HEK293 (cell line): ENCODE measurements around the gene CARD8.

Source experiments
- CTCF ChIA-PET: fragments of 350-600 bp; formaldehyde crosslinking; extraction: SDS; loops from one replicate; lab custom pipeline; 2021; ENCODE audit warnings: antibody characterized with exemption; lab: Yijun Ruan, JAX
- POLR2A ChIA-PET: fragments of 300-600 bp; formaldehyde crosslinking; extraction: SDS; loops from one replicate; lab custom pipeline; 2020; ENCODE audit warnings: antibody characterized with exemption, inconsistent platforms; lab: Yijun Ruan, JAX
- H3K27ac ChIP-seq: fragments of 200-500 bp; sonication (Bioruptor generic); 2 replicates; pipeline ENCODE4 v1.5.1; 2014; ENCODE audit warnings: low read depth, low read length, control low read depth, inconsistent platforms; ENCODE audit errors: extremely low read depth
- H3K36me3 ChIP-seq, 2 experiments: fragments of 200-500 bp in 1 of 2; sonication (Bioruptor generic) in 1 of 2; 1 replicate in 1 of 2; 2 replicates in 1 of 2; pipeline ENCODE4 v1.5.1; 2014 to 2017; ENCODE audit warnings: inconsistent platforms in 2 of 2, low read length in 2 of 2; ENCODE audit not compliant: control insufficient read depth in 2 of 2, insufficient read depth in 1 of 2
- H3K4me1 ChIP-seq: fragments of 200-500 bp; sonication (Bioruptor generic); 2 replicates; pipeline ENCODE4 v1.5.1; 2014; ENCODE audit warnings: mild to moderate bottlenecking, low read length, inconsistent platforms; ENCODE audit not compliant: control insufficient read depth, insufficient read depth
- H3K4me3 ChIP-seq: 2 replicates; pipeline ENCODE4 v1.5.1; 2011; ENCODE audit warnings: low read depth, mild to moderate bottlenecking, control low read depth, low read length, moderate library complexity
- H3K9me3 ChIP-seq: fragments of 200-500 bp; sonication (Bioruptor generic); 2 replicates; pipeline ENCODE4 v1.5.1; 2014; ENCODE audit warnings: low read depth, low read length, inconsistent platforms; ENCODE audit not compliant: control insufficient read depth, insufficient read depth
- SP2 ChIP-seq: fragments of 450-650 bp; formaldehyde crosslinking; IDR thresholded peaks from 2 replicates; pipeline ENCODE4 v1.5.1; 2016; ENCODE audit warnings: missing biosample characterization, missing genetic modification characterization
- ZNF155 ChIP-seq: fragments of 450-650 bp; formaldehyde crosslinking; IDR thresholded peaks from 2 replicates; pipeline ENCODE4 v1.5.1; 2016; ENCODE audit warnings: missing biosample characterization, missing genetic modification characterization
- ZNF266 ChIP-seq: fragments of 450-650 bp; formaldehyde crosslinking; IDR thresholded peaks from 2 replicates; pipeline ENCODE4 v1.5.1; 2016; ENCODE audit warnings: missing biosample characterization, missing genetic modification characterization, low read depth
- ZNF426 ChIP-seq: fragments of 450-650 bp; formaldehyde crosslinking; IDR thresholded peaks from 2 replicates; pipeline ENCODE4 v1.5.1; 2017; ENCODE audit warnings: missing biosample characterization, missing genetic modification characterization, mild to moderate bottlenecking, inconsistent platforms, moderate library complexity
- ZNF544 ChIP-seq: fragments of 450-650 bp; formaldehyde crosslinking; IDR thresholded peaks from 2 replicates; pipeline ENCODE4 v1.5.0; 2017; ENCODE audit warnings: missing biosample characterization, missing genetic modification characterization
- ZNF549 ChIP-seq: fragments of 450-650 bp; IDR thresholded peaks from 2 replicates; pipeline ENCODE4 v1.5.1; 2018; ENCODE audit warnings: missing biosample characterization, missing genetic modification characterization, mild to moderate bottlenecking, inconsistent platforms, moderate library complexity
- ZNF561 ChIP-seq: fragments of 450-650 bp; IDR thresholded peaks from 2 replicates; pipeline ENCODE4 v1.5.1; 2018; ENCODE audit warnings: missing biosample characterization, missing genetic modification characterization, borderline replicate concordance
- ZNF639 ChIP-seq: fragments of 450-650 bp; formaldehyde crosslinking; IDR thresholded peaks from 2 replicates; pipeline ENCODE4 v1.5.1; 2016; ENCODE audit warnings: missing biosample characterization, missing genetic modification characterization
- ZNF768 ChIP-seq: fragments of 450-650 bp; formaldehyde crosslinking; IDR thresholded peaks from 2 replicates; pipeline ENCODE4 v1.5.1; 2018; ENCODE audit warnings: missing biosample characterization, mild to moderate bottlenecking, missing genetic modification characterization
- ZNF776 ChIP-seq: fragments of 450-650 bp; formaldehyde crosslinking; IDR thresholded peaks from 2 replicates; pipeline ENCODE4 v1.5.0; 2017; ENCODE audit warnings: missing biosample characterization, missing genetic modification characterization, borderline replicate concordance
- ZSCAN5A ChIP-seq: fragments of 450-650 bp; formaldehyde crosslinking; IDR thresholded peaks from 2 replicates; pipeline ENCODE4 v1.5.1; 2016; ENCODE audit warnings: missing biosample characterization, missing genetic modification characterization
- TF ChIP-seq, protein P1 (sequence below): fragments of 450-650 bp; formaldehyde crosslinking; IDR thresholded peaks from 2 replicates; pipeline ENCODE4 v1.5.1; 2016; ENCODE audit warnings: missing biosample characterization, missing genetic modification characterization
- TF ChIP-seq, protein P2 (sequence below): fragments of 450-650 bp; formaldehyde crosslinking; conservative IDR thresholded peaks from 2 replicates; pipeline ENCODE4 v1.5.1; 2016; ENCODE audit warnings: low read depth, missing biosample characterization, missing genetic modification characterization

CARD8 gene

GRCh38 chr19:48284896-48285295 is 29.2 kb upstream of the CARD8 start:
- H3K27ac ChIP-seq = no peak overlapping the region
- no peaks in the 10 kb centered on the region; a peak in 1 of 3 replicates for H3K36me3 ChIP-seq
- CTCF ChIA-PET = interaction anchor here (1.1 kb wide), 1 partner anchor 13 kb away, joined by 3 read pairs; no protein-coding TSS in a partner anchor
- H3K9me3 ChIP-seq = no peaks in the 10 kb centered on the region
- TF ChIP-seq ZNF561 (tag by site-specific recombination) (no peak), ZNF549 (tag by site-specific recombination) (no peak), ZNF544 (tag by site-specific recombination) (no peak)
- no peaks in the 10 kb centered on the region for H3K4me1 ChIP-seq
- no peak overlapping the region for H3K4me3 ChIP-seq
- POLR2A ChIA-PET = interaction anchor here (0.6 kb wide), 1 partner anchor 18 kb away, joined by 3 read pairs; no protein-coding TSS in a partner anchor

- no peak overlapping the region for H3K27ac ChIP-seq
- TF ChIP-seq ZNF155 (tag by site-specific recombination) (no peak), SP2 (tag by site-specific recombination) (no peak), ZNF776 (tag by site-specific recombination) (no peak), ZNF426 (no peak), ZNF266 (no peak), ZSCAN5A (tag by site-specific recombination) (no peak), ZNF768 (tag by site-specific recombination) (no peak)
- TF ChIP-seq, protein P1, sequence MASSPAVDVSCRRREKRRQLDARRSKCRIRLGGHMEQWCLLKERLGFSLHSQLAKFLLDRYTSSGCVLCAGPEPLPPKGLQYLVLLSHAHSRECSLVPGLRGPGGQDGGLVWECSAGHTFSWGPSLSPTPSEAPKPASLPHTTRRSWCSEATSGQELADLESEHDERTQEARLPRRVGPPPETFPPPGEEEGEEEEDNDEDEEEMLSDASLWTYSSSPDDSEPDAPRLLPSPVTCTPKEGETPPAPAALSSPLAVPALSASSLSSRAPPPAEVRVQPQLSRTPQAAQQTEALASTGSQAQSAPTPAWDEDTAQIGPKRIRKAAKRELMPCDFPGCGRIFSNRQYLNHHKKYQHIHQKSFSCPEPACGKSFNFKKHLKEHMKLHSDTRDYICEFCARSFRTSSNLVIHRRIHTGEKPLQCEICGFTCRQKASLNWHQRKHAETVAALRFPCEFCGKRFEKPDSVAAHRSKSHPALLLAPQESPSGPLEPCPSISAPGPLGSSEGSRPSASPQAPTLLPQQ (tag by site-specific recombination) = no peak
- TF ChIP-seq, protein P2, sequence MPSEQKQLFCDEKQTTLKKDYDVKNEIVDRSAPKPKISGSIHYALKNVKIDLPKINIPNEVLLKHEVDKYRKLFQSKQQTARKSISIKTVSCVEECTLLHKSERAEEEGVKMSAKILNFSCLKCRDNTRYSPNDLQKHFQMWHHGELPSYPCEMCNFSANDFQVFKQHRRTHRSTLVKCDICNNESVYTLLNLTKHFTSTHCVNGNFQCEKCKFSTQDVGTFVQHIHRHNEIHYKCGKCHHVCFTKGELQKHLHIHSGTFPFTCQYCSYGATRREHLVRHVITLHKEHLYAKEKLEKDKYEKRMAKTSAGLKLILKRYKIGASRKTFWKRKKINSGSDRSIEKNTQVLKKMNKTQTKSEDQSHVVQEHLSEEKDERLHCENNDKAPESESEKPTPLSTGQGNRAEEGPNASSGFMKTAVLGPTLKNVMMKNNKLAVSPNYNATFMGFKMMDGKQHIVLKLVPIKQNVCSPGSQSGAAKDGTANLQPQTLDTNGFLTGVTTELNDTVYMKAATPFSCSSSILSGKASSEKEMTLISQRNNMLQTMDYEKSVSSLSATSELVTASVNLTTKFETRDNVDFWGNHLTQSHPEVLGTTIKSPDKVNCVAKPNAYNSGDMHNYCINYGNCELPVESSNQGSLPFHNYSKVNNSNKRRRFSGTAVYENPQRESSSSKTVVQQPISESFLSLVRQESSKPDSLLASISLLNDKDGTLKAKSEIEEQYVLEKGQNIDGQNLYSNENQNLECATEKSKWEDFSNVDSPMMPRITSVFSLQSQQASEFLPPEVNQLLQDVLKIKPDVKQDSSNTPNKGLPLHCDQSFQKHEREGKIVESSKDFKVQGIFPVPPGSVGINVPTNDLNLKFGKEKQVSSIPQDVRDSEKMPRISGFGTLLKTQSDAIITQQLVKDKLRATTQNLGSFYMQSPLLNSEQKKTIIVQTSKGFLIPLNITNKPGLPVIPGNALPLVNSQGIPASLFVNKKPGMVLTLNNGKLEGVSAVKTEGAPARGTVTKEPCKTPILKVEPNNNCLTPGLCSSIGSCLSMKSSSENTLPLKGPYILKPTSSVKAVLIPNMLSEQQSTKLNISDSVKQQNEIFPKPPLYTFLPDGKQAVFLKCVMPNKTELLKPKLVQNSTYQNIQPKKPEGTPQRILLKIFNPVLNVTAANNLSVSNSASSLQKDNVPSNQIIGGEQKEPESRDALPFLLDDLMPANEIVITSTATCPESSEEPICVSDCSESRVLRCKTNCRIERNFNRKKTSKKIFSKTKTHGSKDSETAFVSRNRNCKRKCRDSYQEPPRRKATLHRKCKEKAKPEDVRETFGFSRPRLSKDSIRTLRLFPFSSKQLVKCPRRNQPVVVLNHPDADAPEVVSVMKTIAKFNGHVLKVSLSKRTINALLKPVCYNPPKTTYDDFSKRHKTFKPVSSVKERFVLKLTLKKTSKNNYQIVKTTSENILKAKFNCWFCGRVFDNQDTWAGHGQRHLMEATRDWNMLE (tag by site-specific recombination) = no peak
- TF ChIP-seq, all 188 proteins: peak for 0
- POLR2A ChIA-PET = no interaction called here
- H3K4me3 ChIP-seq = no peak overlapping the region
- H3K9me3 ChIP-seq = no peaks in the 10 kb centered on the region
- H3K4me1 ChIP-seq = no peaks in the 10 kb centered on the region
- no peaks in the 10 kb centered on the region; a peak in 1 of 3 replicates for H3K36me3 ChIP-seq
- CTCF ChIA-PET = interaction anchor here (0.6 to 1.1 kb wide), 3 partner anchors 12 to 35 kb away, joined by 3 to 4 read pairs (median 4); no protein-coding TSS in a partner anchor
Observed at GRCh38 chr19:48283908-48284307, 28.2 kb upstream of the CARD8 start.

GRCh38 chr19:48279747-48280146 is 24.0 kb upstream of the CARD8 start:
- Histone ChIP-seq H3K36me3 (no peaks in the 10 kb centered on the region; a peak in 1 of 3 replicates), H3K27ac (no peak overlapping the region), H3K4me1 (no peaks in the 10 kb centered on the region), H3K9me3 (no peaks in the 10 kb centered on the region), H3K4me3 (no peak overlapping the region)
- CTCF ChIA-PET = interaction anchor here (0.7 to 1.8 kb wide), 4 partner anchors 9 to 13 kb away, joined by 3 to 8 read pairs (median 6); no protein-coding TSS in a partner anchor
- TF ChIP-seq ZNF639 (tag by site-specific recombination) = no peak
- POLR2A ChIA-PET = interaction anchor here (0.5 kb wide), 1 partner anchor 84 kb away, joined by 4 read pairs; the partner anchor contains the start of genes SYNGR4 and TMEM143
